CD14-positive monocyte (primary cell): Measurements from ENCODE around the gene SLC38A3. TPM values are rescaled to one million over a fixed set of nuclear protein-coding genes. Genes with fewer than 3 reads are reported as not detected.

Source experiments
- DNase-seq, 3 donors: peaks; one replicate each; pipeline ENCODE4 v3.0.0-alpha.2; 2011 to 2022
- H2AFZ ChIP-seq: 2 replicates; pipeline ENCODE4 v1.6.0; 2012; ENCODE audit warnings: mild to moderate bottlenecking, low read depth, low read length, inconsistent platforms; ENCODE audit not compliant: insufficient read depth, poor library complexity, severe bottlenecking
- H3K27ac ChIP-seq, 2 donors: 1 replicate in 1 of 2; 2 replicates in 1 of 2; pipeline ENCODE4 v1.5.1; 2012 to 2013; ENCODE audit warnings: low read length in 2 of 2, control low read depth in 1 of 2, inconsistent platforms in 1 of 2, low read depth in 1 of 2, mild to moderate bottlenecking in 1 of 2
- H3K27me3 ChIP-seq, 2 donors: one replicate each; pipeline versions ENCODE4 v1.6.0 to v1.6.1; 2011 to 2013; ENCODE audit warnings: low read length in 2 of 2; ENCODE audit not compliant: control insufficient read depth in 2 of 2, insufficient read depth in 2 of 2
- H3K36me3 ChIP-seq, 2 donors: replicated peaks in 1 of 2; 1 replicate in 1 of 2; 2 replicates in 1 of 2; pipeline versions ENCODE4 v1.5.1 to v1.6.1; 2012 to 2013; ENCODE audit warnings: low read length in 2 of 2, control low read depth in 1 of 2, inconsistent platforms in 1 of 2, mild to moderate bottlenecking in 1 of 2; ENCODE audit not compliant: insufficient read depth in 2 of 2, control insufficient read depth in 1 of 2
- H3K4me1 ChIP-seq, 2 donors: 1 replicate in 1 of 2; 2 replicates in 1 of 2; pipeline versions ENCODE4 v1.5.1 to v1.6.1; 2012 to 2013; ENCODE audit warnings: low read length in 2 of 2, control low read depth in 1 of 2, inconsistent platforms in 1 of 2, mild to moderate bottlenecking in 1 of 2, moderate library complexity in 1 of 2; ENCODE audit not compliant: insufficient read depth in 2 of 2, control insufficient read depth in 1 of 2
- H3K4me2 ChIP-seq: replicated peaks from 2 replicates; pipeline ENCODE3; 2012; ENCODE audit warnings: low read length, moderate library complexity, mild to moderate bottlenecking; ENCODE audit not compliant: poor library complexity, severe bottlenecking; ENCODE audit errors: extremely low read depth
- H3K4me3 ChIP-seq, 3 experiments: fragments of 200-600 bp in 1 of 3; sonication (generic) in 1 of 3; replicated peaks in 1 of 3; 1 replicate in 2 of 3; 2 replicates in 1 of 3; pipeline ENCODE4 v1.5.1; 2011 to 2013; ENCODE audit warnings: low read length in 3 of 3, mild to moderate bottlenecking in 3 of 3, control low read depth in 2 of 3, low read depth in 2 of 3, inconsistent platforms in 1 of 3, moderate library complexity in 1 of 3
- H3K79me2 ChIP-seq: 2 replicates; pipeline ENCODE4 v1.6.0; 2012; ENCODE audit warnings: mild to moderate bottlenecking, control low read depth, inconsistent platforms, low read length, moderate library complexity; ENCODE audit not compliant: insufficient read depth
- H3K9ac ChIP-seq: 2 replicates; pipeline ENCODE4 v1.6.0; 2017; ENCODE audit warnings: low read length, mild to moderate bottlenecking; ENCODE audit not compliant: insufficient read depth, poor library complexity, severe bottlenecking
- H3K9me3 ChIP-seq, 2 donors: replicated peaks in 1 of 2; 1 replicate in 1 of 2; 2 replicates in 1 of 2; pipeline versions ENCODE4 v1.5.1 to v1.6.1; 2012 to 2013; ENCODE audit warnings: low read length in 2 of 2, control low read depth in 1 of 2; ENCODE audit not compliant: control insufficient read depth in 1 of 2, insufficient read depth in 1 of 2
- H4K20me1 ChIP-seq: 2 replicates; pipeline ENCODE4 v1.6.0; 2012; ENCODE audit warnings: mild to moderate bottlenecking, low read length, control low read depth, moderate library complexity; ENCODE audit not compliant: insufficient read depth
- H3K27ac Mint-ChIP-seq, 7 donors: one replicate each; pipeline ENCODE4 v1.8.0; 2020; ENCODE audit warnings: mild to moderate bottlenecking in 7 of 7, mixed read lengths in 7 of 7, moderate library complexity in 6 of 7, inconsistent platforms in 2 of 7
- H3K27me3 Mint-ChIP-seq, 3 donors: one replicate each; pipeline ENCODE4 v1.8.0; 2021 to 2022; ENCODE audit warnings: low read depth in 3 of 3, mild to moderate bottlenecking in 3 of 3, mixed read lengths in 3 of 3, moderate library complexity in 3 of 3, inconsistent platforms in 1 of 3
- H3K36me3 Mint-ChIP-seq, 2 donors: one replicate each; pipeline ENCODE4 v1.8.0; 2020; ENCODE audit warnings: mixed read lengths in 2 of 2, inconsistent platforms in 1 of 2, mild to moderate bottlenecking in 1 of 2
- H3K4me1 Mint-ChIP-seq: one replicate; pipeline ENCODE4 v1.8.0; 2020; ENCODE audit warnings: mild to moderate bottlenecking, mixed read lengths
- H3K4me3 Mint-ChIP-seq, 2 donors: one replicate each; pipeline ENCODE4 v1.8.0; 2020; ENCODE audit warnings: mild to moderate bottlenecking in 2 of 2, mixed read lengths in 2 of 2, moderate library complexity in 1 of 2
- H3K9me3 Mint-ChIP-seq, 7 donors: one replicate each; pipeline ENCODE4 v1.8.0; 2020 to 2022; ENCODE audit warnings: mixed read lengths in 7 of 7, mild to moderate bottlenecking in 6 of 7, moderate library complexity in 6 of 7, inconsistent platforms in 2 of 7
- WGBS: methylation state at CpG from one replicate; pipeline ENCODE4 v1.1.5; 2013; ENCODE audit warnings: missing lambda C conversion rate; ENCODE audit not compliant: insufficient coverage; 5-methylcytosine and 5-hydroxymethylcytosine counted together
- intact Hi-C, 2 donors: fragments of 100-400 bp; cut with micrococcal nuclease; formaldehyde crosslinking; loops; one replicate each; pipeline versions ENCODE4 v1.15.0 to v1.15.1; 2023
- polyA plus RNA-seq, 3 donors: library from polyadenylated mRNA; depleted of rRNA in 1 of 3; unstranded in 2 of 3; stranded (reverse) in 1 of 3; fragments of 300-500 nt in 2 of 3; fragments of >200 nt in 1 of 3; fragmentation: Illumina TruSeq in 2 of 3; gene quantifications; 1 replicate in 2 of 3; 2 replicates in 1 of 3; pipeline ENCODE4 v1.2.3, GENCODE V29; 2012 to 2021
- TF ChIP-seq, protein P1 (sequence below): fragments of 200-600 bp; IDR thresholded peaks from one replicate; pipeline ENCODE4 v1.8.0; 2022; ENCODE audit warnings: antibody characterized with exemption, mild to moderate bottlenecking

The SLC38A3 gene
- polyA plus RNA-seq, 3 donors: not detected

DNA sequence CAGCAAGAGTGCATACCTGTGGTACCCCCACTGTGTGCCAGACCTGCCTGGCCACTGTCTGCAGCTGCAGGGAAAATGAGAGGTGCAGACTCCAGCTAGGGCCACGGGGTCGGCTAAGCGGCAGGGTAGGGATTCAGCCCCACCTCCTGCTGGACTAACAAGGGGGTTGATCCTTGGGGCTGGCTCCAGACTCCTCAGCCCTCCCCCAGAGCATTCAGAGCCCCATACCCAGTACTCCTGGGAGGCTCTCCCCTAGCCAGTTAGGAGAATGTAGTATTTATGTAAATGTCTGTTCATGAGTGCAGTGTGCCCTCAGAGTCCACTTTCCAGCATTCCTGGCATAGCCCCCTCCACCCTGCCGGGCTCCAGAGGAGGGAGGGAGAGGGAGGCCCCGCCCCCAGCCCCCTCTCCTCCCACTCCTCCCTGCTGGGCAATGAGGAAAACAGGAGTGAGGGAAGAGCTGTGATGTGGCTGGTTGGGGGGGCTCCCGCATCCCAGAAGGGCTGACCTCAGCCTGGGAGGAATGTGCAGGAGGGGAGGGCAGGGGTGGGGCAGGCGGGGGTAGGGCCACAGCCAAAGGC, 59.4 kb downstream of the SLC38A3 start:
- no peak overlapping the region for H3K4me2 ChIP-seq
- H4K20me1 ChIP-seq: peaks cover 36% of the 10 kb centered on the region
- intact Hi-C loops: no loop called here
- peaks cover 0 to 22% of the 10 kb centered on the region in 2 donors for H3K27me3 ChIP-seq
- no peak overlapping the region for H3K4me3 ChIP-seq
- peaks cover 11 to 16% of the 10 kb centered on the region in 2 donors for H3K4me1 ChIP-seq
- H3K27ac ChIP-seq: no peak overlapping the region
- no peak overlapping the region for H3K9ac ChIP-seq
- no peaks in the 10 kb centered on the region for H3K9me3 ChIP-seq
- peaks cover 7% of the 10 kb centered on the region for H3K4me1 Mint-ChIP-seq
- H3K9me3 Mint-ChIP-seq: no peaks in the 10 kb centered on the region
- peaks cover 0 to 2% of the 10 kb centered on the region in 2 donors for H3K36me3 ChIP-seq
- no peaks in the 10 kb centered on the region for H3K79me2 ChIP-seq
- no CpG with 5 or more reads among the region's 7 CpGs for WGBS
- H2AFZ ChIP-seq: no peak overlapping the region
- no peak overlapping the region for H3K27ac Mint-ChIP-seq
- peaks cover 31 to 40% (median 36%) of the 10 kb centered on the region in 3 donors for H3K27me3 Mint-ChIP-seq
- no peak for DNase-seq
- TF ChIP-seq, protein P1, sequence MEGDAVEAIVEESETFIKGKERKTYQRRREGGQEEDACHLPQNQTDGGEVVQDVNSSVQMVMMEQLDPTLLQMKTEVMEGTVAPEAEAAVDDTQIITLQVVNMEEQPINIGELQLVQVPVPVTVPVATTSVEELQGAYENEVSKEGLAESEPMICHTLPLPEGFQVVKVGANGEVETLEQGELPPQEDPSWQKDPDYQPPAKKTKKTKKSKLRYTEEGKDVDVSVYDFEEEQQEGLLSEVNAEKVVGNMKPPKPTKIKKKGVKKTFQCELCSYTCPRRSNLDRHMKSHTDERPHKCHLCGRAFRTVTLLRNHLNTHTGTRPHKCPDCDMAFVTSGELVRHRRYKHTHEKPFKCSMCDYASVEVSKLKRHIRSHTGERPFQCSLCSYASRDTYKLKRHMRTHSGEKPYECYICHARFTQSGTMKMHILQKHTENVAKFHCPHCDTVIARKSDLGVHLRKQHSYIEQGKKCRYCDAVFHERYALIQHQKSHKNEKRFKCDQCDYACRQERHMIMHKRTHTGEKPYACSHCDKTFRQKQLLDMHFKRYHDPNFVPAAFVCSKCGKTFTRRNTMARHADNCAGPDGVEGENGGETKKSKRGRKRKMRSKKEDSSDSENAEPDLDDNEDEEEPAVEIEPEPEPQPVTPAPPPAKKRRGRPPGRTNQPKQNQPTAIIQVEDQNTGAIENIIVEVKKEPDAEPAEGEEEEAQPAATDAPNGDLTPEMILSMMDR: no peak
- no peak overlapping the region for H3K4me3 Mint-ChIP-seq
- H3K36me3 Mint-ChIP-seq: peaks cover 2 to 3% of the 10 kb centered on the region in 2 donors

DNA sequence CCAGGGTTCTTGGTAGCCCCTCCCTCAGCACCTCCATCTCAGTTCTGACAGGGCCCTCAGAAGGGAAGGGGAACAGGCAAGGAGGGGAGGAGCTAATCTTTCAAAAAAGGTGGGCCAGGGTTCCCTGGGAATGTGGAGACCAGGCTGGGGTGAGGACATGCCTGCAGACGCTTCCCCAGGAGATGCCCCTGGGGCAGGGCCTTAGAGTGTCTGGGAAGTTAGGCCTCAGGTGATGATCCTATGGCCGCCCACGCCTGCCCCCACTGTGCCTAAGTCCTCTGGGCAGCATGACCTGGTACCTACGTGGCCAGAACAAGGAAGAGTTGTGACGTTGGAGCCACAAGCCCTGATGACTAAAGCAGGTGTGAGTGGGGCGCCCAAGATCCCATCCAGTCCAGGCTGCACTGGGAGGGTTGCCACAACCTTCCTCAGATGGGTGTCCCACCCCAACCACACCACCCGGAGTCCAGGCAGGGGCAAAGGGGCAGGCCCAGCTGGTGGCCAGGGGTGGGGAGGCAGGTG, 60.0 kb downstream of the SLC38A3 start:
- no peaks in the 10 kb centered on the region for H3K9me3 Mint-ChIP-seq
- intact Hi-C loops: no loop called here
- DNase-seq: no peak
- Histone ChIP-seq H3K4me1 (peaks cover 6 to 10% of the 10 kb centered on the region in 2 donors), H3K9me3 (no peaks in the 10 kb centered on the region), H3K4me2 (no peak overlapping the region), H2AFZ (no peak overlapping the region), H3K4me3 (no peak overlapping the region), H3K79me2 (no peaks in the 10 kb centered on the region), H3K9ac (no peak overlapping the region), H3K27ac (no peak overlapping the region), H4K20me1 (peaks cover 31% of the 10 kb centered on the region), H3K27me3 (peaks cover 0 to 22% of the 10 kb centered on the region in 2 donors), H3K36me3 (no peaks in the 10 kb centered on the region)
- peak overlapping the region in 1 of 7 donors; percentile 42 for H3K27ac Mint-ChIP-seq
- WGBS: 73% methylated on average over 5 of the region's 7 CpGs
- H3K36me3 Mint-ChIP-seq: peaks cover 2% of the 10 kb centered on the region in 2 donors
- no peak overlapping the region for H3K4me3 Mint-ChIP-seq
- TF ChIP-seq, protein P1: no peak
- peaks cover 31 to 40% (median 36%) of the 10 kb centered on the region in 3 donors for H3K27me3 Mint-ChIP-seq
- H3K4me1 Mint-ChIP-seq: peaks cover 3% of the 10 kb centered on the region
